NCI-H2196 (cell line): ENCODE results near the gene RSPH10B2.
"Not testable (repeated sequence)": the region's sequence is repeated elsewhere in the genome, so short reads cannot be mapped to it uniquely, and the experiment has no call there.

Experiments used
- DNase-seq: peaks from one replicate; lab custom pipeline; 2025; ENCODE audit not compliant: unreplicated experiment; lab: John Stamatoyannopoulos, UW

Gene RSPH10B2

DNA sequence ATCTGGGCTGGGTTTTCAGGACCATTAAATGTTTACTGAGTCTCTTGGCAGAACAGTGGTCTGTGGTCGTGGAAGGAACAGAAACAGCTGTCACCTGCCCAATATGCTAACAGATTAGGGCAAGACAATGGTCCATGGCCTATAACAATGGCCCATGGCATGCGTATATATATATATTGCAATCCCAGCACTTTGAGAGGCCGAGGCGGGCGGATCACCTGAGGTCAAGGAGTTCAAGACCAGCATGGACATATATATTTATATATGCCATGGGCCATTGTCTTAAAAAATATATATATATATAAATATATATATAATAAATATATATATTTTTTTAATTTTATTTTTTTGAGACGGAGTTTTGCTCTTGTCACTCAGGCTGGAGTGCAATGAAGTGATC is 27.7 kb downstream of the RSPH10B2 start:
- DNase-seq = not testable (repeated sequence)

DNA sequence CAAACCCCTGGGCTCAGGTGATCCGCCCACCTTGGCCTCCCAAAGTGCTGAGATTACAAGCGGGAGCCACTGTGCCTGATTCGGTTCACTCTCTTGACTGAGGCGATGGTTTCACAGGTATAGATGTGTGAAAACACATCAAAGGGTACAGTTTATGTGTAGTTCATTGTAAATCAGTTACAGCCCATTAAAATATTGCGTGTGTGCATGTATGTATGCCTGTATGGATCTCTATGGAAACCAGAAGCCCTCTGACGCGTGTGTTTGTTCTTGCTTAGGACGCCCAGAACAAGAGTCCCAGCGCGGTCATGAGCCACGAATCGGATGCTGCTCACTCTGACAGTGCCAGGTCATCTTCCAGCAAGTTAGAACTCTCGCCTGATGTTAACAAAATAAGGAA is 35.5 kb downstream of the RSPH10B2 start:
- not testable (repeated sequence) for DNase-seq

DNA sequence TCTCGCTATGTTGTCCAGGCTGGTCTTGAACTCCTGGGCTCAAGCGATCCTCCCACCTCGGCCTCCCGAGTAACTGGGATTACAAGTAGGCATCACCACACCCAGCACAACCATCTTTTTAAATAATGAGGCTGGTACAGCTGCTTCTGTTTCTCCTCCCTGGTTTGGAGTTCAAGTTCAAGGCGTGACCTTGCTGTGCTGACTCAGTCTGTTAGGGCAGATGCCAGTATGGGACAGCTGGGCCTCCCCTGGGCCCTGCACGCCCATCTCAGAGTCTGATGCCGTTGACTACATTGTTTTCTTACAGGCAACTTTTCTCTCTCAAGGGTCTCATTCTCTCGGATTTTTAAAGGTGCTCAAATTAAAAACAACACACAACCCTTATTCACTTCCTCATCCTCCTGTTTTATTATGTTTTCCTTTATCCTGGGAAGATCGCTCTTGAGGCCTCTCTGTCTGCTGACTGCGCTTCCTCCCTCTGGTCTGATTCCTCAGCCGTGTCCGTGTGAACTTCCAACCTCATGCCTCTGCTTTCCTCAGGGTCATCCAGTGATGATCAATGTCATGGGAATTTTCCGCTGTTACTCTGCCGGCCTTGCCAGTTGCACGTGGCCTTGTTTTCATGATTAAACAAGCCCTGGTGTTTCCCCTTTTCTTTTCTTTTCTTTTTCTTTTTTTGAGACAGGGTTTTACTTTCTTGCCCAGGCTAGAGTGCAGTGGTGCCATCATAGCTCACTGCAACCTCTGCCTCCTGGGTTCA is 38.4 kb downstream of the RSPH10B2 start:
- DNase-seq = not testable (repeated sequence)

DNA sequence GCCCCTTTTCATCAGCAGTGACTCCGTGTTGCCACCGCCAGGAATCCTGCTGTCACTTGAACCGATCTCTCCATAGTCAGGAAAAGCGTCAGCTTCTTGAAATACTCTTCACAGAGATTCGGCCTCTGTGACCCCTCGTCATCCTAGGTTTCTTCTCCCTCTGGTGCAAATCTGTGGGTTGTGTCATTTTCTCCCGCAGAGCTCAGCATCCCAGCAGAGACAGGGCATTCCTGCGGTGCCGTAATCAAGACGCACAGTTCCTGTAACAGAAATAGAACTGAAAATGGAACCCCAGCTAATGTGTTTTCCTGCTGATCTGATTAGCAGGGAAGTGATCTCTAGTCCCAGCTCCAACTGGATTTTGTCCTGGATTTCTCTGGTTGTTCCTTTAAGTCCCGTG is 40.4 kb downstream of the RSPH10B2 start:
- not testable (repeated sequence) for DNase-seq

DNA sequence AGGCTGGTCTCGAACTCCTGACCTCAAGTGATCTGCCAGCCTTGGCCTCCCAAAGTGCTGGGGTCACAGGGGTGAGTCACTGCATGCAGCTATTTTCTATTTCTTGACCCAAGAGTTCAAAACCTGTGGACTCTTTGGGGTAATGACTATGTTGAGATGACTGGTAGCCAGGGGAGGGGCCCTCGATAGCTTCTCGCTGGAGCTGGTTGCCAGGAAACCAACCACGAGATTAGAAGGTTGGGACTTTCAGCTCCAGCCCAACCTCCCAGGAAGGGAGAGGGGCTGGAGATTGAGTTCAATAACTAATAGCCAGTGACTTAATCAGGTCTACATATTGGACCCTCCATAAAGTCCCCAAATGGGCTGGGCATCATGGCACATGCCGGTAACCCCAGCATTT is 43.3 kb downstream of the RSPH10B2 start:
- DNase-seq = not testable (repeated sequence)

DNA sequence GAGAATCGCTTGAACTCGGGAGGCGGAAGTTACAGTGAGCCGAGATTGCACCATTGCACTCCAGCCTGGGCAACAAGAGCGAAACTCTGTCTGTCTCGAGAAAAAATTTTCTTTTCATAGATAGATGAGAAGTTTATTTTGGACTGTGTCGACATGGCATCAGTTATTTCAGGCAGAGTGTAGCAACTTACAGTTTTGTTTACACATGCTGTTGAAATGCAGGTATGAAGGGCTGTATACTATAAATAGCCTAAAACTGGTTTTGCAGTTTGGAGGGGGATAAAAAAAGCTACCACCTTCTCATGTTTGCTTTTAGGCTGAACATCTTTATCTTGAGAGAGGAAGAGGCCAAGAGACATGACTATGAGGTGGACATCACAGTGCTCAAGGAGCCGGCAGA is 44.1 kb downstream of the RSPH10B2 start:
- not testable (repeated sequence) for DNase-seq

DNA sequence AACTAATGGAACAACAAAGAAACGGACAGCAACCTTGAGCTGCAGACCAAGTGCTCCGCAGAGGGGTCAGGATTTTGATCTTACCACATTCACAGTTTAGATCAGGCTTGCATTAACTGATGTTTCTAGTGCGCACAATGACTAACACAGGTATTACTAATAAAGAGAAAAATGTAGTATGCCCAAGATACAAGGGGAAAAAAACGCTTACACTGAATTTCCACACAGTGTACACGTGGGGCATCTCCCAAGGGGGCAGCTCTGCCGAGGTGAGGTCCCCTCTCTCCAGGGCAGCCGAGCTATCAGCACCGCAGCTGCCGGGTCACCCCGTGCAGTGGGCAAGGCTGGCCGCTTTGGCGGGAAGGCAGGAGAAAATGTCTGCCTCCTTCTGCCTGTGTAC is 46.0 kb downstream of the RSPH10B2 start:
- DNase-seq = not testable (repeated sequence)

DNA sequence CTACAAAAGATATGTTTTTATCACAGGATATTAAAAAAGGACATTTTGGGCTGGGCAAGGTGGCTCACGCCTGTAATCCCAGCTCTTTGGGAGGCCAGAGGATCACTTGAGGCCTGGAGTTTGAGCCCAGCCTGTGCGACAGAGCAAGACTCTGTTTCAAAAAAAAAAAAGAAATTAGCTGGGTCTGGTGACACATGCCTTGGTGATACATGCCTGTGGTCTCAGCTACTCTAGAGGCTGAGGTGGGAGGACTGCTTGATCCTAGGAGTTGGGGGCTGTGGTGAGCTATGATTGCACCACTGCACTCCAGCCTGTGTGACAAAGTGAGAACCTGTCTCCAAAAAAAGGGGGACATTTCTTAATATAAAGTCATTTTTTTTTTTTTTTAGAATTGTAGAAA is 46.4 kb downstream of the RSPH10B2 start:
- DNase-seq = not testable (repeated sequence)

DNA sequence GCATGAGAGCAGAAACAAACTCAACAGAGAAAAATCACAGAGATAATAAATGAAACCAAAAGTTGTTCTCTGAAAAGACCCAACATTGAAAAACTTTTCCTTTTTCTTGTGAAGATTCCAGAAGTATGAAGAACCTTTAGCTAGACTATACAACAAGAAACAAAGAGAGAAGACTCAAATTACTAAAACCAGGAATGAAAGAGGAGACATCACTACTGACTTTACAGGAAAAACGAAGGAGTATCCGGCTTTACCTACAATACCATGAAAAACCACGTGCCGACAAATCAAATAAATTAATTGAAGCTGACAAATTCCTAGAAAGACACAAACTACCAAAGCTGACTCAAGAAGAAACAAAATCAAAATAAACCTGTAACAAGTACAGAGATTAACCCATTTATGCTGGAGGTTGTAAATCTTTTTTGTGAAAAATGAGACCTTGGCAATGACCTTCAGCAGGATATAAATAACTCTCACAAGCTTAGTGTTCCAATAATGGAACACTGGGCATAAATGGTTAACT is 53.6 kb downstream of the RSPH10B2 start:
- not testable (repeated sequence) for DNase-seq

DNA sequence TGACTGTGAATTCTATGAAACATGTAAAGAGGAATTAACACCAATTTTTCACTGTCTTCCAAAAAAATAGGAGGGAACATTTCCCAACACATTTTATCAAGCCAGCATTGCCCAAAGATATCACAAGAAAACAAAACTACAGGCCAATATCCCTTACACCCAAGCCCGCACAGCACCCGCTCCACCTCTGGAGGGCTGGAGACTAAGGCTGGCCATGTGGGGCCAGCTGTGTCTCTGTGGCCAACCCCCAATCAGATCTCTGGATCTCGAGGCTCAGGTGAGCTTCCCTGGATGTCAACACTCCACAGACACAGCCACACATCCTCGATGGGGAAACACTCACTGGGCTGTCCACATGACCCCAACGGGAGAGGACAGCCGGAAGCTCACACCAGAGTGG is 54.1 kb downstream of the RSPH10B2 start:
- not testable (repeated sequence) for DNase-seq

DNA sequence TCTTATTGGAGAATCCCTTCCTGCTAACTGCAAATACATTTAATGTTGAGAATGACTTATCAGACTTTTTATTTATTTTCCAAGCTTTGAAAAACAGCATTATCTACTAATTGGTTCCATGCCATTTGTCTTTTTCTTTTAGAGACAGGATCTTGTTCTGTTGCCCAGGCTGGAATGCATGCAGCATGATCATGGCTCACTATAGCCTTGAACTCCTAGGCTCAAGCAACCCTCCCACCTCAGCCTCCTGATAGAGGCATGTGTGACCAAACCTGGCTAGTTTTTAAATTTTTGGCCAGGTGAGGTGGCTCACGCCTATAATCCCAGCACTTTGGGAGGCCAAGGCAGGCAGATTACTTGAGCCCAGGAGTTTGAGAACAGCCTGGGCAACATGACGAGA is 59.1 kb downstream of the RSPH10B2 start:
- not testable (repeated sequence) for DNase-seq

DNA sequence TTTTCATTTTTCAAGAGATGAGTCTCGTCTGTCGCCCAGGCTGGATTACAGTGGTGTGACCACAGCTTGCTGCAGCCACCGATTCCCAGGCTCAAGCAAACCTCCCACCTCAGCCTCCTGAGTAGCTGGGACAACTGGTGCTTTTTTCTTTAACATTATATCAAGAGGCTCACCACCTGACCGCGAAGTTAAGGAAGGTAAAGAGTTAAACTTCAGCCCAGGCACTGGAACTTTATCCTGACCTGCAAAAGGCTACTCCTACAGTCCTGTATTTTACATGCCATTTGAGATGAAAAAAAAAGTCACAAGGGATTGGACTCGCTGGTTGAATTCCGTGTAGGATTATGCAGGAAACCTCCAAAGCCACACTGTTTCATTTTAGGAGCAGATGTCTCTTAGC is 61.6 kb downstream of the RSPH10B2 start:
- DNase-seq = not testable (repeated sequence)

DNA sequence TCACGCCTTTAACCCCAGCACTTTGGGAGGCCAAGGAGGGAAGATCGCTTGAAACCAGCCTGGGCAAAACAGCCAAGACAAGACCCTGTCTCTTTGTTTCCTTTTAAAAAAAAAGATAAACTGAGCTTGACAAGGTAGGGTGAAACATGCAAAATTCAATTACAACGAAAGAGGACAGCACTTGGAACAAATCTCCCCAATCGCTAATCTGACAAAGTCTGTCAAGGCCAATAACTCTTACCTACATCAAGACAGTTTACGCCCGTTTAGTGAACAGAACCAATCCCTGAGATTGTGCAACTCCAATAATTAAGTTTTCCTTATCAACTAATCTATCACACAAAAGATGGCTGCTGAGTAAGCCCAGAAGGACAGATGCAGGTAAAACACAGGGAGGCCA is 67.7 kb downstream of the RSPH10B2 start:
- not testable (repeated sequence) for DNase-seq

DNA sequence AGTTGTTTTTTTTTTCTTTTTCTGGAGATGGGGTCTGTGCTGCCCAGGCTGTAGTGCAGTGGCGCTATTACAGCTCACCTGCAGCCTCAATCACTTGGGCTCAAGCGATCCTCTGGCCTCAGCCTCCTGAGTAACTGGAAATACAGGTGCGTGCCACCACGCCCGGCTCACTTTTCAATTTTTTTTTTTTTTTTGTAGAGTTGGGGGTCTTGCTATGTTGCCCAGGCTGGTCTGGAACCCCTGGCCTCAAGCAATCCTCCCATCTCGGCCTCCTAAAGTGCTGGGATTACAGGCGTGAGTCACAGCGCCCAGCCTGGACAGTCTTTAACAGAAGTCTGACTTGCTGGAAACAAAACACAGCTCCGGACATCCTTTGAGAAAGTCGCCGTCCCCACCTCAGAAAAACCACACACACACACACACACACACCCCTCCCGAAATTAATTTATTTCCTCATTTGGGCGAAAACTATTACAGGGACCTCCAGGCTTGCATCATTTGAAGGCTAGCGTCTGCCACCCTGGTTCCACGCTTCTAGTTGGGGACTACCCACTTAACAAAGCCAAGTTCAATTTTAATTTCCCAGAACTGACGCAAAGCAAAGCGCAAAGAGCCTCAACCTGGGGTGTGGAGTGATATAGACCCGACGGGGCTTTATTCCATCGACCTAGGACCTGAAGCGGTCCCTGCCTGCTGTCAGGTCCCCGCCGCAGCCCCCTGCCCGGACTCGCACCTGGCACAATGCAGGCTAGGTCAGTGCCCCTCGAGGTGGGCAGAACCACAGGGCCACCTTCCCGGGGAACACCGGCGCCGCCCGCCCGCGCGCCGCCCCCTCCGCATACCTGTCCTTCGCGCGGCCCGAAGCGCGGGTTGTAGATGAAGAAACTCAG is 71.6 kb downstream of the RSPH10B2 start:
- not testable (repeated sequence) for DNase-seq

DNA sequence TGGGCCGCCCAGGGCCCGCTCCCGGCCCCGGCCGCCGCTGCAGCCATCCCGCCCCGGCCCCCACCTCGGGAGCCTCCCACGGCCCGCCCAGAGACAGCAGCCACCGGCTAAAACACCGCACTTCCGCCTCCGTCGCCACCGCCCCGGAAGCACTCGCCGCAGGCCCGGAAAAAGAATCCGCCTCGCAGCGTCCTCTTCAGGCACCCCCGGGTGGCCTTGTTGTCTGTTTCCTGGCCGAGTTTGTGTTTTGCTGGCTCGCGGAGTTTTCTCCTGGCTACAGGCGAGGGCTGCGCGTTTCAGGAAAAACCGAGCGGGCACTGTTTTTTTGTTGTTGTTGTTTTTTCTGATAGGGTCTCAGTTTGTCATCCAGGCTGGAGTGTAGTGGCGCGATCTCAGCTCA is 72.2 kb downstream of the RSPH10B2 start, which contains the start of gene CCZ1B:
Gene CCZ1B, minus strand, starts transcription at position 125 of the 400 bp plus-strand sequence. Its CDS starts 78 bp downstream, at position 47.
- peak; percentile 80 for DNase-seq

DNA sequence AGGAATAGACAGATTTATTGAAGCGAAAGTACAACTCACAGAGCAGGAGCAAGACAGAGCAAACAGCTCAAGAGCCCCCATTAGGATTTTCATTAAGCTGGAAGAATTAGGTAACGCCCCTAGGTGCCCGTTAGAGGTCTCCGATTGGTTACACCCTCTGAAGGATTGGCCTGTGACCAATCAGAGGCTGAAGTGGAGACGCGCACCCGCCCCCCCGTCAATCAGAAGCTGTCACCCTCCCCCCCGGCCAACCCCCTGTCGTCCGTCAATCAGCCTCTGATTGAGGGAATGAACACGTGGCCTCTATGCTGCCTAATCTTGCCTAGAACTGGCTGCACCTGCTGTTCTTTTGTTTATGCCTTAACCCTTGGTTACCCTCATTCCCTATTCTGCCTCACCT is 73.3 kb downstream of the RSPH10B2 start:
- peak; percentile 27 for DNase-seq

DNA sequence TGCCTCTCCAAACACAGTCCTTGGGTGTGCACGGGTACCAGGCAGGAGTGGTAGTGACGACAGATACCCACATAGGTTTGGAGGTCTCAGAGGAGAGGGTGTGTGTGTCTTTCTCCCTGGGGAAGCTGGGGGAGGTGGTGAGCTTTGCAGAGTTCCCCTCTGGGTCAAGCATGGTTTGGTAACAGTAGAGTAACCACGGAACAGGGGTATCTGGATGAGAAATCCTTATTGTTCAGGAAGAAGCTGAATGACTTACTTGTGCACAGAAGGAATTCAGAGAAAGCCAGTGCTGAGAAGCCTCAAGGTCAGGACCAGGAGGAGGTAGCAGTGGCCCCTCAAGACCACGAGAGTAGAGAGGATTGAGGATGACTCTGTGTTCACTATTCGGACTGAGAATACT is 75.7 kb downstream of the RSPH10B2 start:
- DNase-seq = not testable (repeated sequence)

DNA sequence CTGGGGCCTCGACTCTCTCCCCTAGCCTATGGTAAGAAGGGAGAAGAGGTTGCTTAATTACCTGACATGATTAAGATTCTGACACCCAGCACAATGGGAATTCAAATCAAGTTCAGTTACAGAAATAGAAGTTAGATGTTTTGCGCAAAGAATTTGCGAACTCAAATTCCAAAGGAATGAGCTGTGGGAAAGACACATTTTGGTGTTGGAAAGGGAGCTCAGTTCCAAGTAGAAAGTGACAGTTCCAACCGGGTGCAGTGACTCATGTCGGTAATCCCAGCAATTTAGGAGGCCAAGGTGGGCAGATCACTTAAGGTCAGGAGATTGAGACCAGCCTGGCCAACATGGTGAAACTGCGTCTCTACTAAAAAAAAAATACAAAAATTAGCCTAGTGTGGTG is 76.1 kb downstream of the RSPH10B2 start:
- DNase-seq = not testable (repeated sequence)

DNA sequence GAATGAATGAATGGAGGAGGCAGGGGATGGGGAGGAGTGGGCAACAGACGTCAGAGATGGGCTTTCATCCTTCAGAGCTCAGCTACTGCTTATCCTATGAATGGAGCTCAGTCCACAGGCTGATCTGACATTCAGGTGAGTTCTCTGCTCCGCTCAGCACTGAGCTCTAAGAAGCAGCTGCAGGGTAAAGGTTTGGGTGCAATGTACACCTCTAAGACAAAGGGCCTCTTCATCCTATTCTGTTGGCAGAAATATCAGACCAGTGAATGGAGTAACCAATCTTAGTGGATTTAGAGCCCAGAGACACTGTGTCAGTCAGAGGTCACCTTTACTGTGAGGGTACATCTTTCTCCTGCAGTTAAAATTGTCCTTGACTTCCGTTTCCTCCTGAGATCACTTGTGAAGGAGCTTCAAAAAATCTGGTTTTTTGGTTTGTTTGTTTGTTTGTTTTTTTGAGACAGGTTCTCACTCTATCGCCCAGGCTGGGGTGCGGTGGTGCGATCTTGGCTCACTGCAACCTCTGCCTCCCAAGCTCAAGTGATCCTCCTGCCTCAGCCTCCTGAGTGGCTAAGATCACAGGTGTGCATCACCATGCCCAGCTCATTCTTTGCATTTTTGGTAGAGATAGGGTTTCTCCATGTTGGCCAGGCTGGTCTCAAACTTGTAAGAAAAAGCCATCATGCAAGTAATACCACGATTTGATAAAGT is 77.3 kb downstream of the RSPH10B2 start:
- DNase-seq = no peak

DNA sequence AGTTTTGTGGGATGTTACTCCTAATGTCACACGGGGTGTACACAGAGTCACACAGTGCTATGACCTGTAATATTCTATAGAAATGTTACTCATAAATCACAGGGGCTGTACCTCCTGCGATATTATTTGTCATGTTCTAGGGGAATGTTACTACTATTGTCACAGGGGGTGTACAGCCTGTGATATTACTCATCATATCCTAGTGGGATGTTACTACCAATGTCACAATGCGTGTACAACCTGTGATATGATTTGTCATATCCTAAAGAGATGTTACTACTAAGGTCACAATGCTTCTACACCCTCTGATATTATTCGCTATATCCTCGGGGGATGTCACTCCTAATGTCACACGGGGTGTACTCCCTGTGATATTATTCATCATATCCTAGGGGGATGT is 79.7 kb downstream of the RSPH10B2 start:
- no peak for DNase-seq

DNA sequence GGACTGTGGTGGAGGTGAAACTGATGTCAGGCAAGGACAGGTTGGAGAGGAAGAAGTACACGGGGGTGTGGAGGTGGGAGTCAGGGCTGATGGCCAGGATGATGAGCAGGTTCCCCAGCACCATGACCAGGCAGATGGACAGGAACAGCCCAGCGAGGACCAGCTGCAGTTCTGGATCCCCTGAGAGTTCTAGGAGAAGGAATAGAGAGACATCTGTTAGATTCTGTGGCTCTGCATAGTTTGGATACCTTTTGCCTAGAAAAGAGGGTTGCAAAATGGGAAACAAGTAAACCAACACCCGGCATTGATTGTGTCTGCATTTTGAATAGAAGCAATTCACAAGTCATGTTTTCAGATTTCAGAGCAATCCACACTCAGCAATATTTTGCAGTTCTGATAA is 81.6 kb downstream of the RSPH10B2 start:
- DNase-seq = not testable (repeated sequence)
